Amygdala (tissue), 56 donors: ENCODE measurements around the gene OGFOD3.
"Not testable (repeated sequence)": the region's sequence is repeated elsewhere in the genome, so short reads cannot be mapped to it uniquely, and the experiment has no call there.

Experiments used
- DNase-seq, 56 donors: peaks; one replicate each; lab custom pipeline; 2025; lab: John Stamatoyannopoulos, UW

Gene OGFOD3

GRCh38 chr17:82435601-82436583, 17.5 kb upstream of the OGFOD3 start:
- no peak for DNase-seq

GRCh38 chr17:82435103-82435502, 16.7 kb upstream of the OGFOD3 start:
- no peak for DNase-seq

GRCh38 chr17:82434216-82434565, 15.8 kb upstream of the OGFOD3 start:
- no peak for DNase-seq

DNA sequence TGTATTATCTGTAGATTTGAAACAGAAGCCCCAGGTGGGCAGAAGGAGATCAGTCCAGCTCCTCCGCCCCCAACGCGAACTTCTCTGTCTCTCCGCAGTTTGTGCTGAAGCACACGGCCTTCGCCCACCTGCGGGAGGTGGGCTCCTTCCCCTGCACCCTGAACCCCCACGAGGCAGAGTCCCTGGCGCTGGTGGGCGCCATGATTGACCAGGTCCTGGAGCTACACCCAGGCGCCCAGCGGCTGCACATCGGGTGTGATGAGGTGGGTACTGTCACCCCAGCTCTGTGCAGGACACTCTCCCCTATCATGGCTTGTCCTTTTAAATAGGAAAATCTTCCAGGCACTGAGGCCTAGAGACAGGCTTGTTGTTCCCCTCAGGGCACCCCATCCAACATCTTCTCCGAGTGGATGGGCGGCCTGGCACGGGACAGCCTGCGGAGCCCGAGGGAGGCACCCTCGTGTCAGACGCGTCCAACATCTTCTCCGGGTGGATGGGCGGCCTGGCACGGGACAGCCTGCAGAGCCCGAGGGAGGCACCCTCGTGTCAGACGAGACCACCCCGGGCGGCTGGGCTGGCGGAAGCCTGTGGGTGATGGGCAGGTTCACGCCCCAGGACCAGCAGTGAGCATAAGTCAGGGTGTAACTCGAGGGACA, 15.3 kb upstream of the OGFOD3 start:
- no peak for DNase-seq

GRCh38 chr17:82432017-82432416, 13.6 kb upstream of the OGFOD3 start:
- no peak for DNase-seq

GRCh38 chr17:82429824-82430223, 11.4 kb upstream of the OGFOD3 start:
- no peak for DNase-seq

DNA sequence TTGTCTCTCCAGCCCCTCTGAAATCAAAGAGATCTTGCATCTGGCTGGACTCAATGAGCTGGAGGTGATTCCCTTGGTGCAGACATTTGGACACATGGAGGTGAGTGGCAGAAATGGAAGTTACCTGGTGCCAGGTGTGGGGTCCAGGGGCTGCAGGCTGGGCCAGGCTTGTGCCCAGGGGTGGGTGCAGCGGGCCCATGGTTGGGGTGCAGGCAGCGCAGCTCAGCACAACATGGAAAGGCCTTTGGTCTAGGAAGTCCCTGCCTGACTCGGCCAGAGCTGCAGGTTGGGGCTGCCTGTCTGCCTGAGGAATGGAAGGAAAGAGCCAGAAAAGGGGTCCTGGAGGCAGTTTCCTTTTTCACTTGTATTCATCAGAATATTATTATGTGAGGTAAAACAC, 10.2 kb upstream of the OGFOD3 start:
- DNase-seq = no peak

DNA sequence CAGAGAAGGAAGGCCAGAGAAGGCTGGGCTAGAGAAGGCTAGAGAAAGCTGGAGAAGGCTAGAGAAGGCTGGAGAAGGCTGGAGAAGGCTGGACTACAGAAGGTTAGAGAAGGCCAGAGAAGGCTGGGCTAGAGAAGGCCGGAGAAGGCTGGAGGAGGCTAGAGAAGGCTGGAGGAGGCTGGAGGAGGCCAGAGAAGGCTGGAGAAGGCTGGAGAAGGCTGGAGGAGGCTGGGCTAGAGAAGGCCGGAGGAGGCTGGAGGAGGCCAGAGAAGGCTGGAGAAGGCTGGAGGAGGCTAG, 6.4 kb upstream of the OGFOD3 start:
- DNase-seq = no peak

- peak in 2 of 56 donors; percentile 13 to 27 for DNase-seq
Observed at GRCh38 chr17:82424001-82424862, 5.8 kb upstream of the OGFOD3 start.

DNA sequence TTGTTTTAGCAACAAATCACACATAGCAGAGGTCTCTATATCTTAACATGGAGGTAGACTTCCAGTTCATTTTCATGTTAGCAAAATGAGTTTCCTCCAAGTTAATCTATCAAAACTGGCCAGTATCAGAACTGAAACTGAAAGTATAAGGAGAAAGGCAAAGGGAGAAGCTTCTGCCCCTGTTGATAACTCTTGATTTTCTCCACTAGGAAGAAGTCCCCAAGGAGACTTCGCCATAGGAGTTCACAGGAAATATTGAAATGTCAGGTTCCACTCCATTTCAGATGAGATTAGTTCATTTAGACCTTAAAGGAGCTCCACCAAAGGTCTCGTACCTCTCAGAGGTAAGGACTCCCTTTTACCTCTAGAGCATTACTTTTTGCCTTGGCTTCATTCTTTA, 1.2 kb upstream of the OGFOD3 start:
- no peak for DNase-seq

DNA sequence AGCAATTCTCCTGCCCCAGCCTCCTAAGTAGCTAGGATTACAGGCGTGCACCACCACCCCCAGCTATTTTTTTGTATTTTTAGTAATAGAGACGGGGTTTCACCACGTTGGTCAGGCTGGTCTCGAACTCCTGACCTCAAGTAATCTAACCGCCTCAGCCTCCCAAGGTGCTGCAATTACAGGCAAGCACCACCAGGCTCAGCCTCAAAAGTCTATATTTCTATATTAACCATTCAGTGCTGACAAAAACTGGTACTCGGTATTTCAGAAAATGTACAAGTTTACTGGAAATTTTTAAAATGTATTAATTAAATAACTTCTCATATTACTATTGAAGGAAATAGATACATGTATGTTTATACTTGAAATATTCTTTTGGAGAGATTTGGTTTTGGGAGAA, 1.6 kb downstream of the OGFOD3 start:
- no peak for DNase-seq

DNA sequence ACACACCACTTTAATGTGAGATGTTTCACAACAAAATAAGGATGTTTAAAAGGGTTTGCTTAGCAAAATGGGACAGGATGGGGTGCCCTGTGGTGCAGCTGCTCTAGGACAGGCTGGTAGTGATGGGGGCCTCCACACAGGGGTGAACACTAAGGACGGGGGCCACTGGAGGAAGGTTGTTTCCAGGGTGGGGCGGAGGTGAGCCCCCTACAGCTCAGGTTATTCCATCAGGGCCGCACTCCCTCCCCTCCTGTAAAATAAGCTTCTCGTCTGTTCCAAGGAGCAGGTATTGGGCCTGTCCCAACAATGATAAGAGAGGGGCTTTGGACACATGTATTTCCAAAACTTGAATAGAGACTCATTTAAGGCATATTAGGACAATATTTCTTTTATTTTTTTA, 2.1 kb downstream of the OGFOD3 start:
- no peak for DNase-seq

GRCh38 chr17:82415786-82416185, 2.6 kb downstream of the OGFOD3 start:
- DNase-seq = no peak

DNA sequence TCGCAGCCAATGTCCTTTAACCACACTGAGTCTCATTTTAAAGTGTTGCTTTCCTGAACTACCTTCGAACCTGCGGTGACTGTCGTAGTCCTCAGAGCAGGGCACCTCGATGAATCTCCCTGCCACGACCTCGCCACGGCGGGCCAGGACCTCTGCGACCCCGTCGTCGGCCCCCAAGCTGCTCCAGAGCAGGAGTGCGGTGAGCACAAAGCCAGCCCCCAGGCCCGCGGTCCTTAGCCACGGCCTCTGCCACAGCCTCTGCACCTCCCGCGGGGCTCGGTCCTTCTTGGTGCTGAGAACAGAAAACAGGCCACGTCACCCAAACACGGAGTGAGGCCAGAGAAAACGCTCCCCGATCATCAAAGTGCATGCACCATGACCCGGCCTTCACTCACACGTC, 3.0 kb downstream of the OGFOD3 start:
- DNase-seq = no peak

DNA sequence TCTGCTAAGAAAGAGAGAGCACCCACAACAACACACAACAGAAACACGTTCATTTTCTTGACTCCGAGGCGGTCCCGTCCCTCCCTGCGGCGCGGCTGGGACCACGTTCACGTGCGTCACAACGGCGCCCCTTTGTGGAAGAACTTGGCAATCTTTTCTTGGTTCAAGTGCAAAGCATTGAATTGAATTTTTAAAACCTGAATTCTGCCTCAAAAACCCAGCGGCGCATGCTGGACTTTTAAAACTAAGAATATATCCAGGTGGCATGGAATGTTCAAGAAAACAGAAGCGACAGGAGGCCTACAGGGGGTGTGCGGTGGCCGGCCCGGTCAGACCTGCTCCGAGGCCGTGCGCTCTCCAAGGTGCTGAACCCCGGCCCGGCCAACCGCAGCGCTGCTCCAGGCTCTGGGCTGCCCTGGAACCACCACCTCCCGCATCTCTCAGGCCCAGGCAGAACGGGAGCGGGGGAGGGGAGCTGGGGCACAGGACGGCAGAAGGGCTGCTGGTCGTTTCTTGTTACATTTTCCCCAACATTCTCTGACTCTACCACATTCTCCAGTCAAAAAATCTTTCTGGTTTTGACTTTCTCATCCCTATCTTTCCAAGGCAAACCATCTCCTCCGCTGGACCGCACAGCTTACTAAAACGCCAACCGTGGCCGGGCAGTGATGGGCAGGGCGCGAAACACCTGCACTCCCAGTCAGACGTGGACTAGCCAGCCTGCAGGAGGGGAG, 3.7 kb downstream of the OGFOD3 start:
- peak in 37 of 56 donors; percentile 7 to 73 (median 43) for DNase-seq

DNA sequence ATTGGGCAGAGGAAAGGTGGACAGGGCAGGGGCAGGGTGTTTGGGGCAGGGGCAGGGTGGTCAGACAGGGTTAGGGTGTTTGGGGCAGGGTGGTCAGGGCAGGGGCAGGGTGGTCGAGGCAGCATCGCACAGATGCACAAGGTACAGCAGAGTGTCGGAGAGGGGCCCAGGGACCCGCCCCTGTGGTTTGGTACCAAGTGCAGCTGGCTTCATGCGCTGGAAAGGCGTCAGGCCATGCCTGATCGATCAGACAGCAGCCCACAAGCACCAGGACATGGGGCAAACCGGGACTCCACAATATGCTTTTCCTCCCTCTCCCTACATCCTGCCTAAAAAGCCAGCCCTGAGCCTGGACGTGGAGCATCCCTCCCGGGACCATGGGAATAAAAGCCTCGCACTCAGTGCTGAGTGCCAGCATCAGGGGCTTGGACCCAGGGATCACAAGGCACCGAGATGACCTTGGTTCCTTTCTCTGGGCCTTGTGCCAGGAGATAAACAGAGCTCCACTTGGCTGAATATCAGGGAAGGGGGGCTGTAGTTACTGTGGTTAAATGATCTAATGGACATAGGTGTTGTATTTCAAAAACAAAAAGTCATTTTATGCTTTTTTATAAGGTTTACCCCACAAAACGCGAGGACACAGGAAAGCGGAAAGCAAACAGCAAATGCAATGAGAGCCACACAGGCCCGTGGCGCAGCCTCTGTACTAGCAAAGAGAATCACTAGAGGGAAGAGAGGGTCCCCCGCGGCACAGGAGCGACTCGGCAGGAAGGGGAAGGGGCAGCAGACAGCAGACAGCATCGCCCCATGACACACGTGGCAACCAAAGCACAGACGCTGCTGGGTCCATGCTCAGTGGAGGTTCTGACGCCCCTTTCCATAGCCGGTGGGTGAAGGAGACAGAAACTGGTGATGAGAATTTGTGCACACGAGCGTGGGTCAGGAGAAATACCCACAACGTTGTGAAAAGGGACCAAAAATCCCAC, 5.6 kb downstream of the OGFOD3 start:
- DNase-seq = no peak

DNA sequence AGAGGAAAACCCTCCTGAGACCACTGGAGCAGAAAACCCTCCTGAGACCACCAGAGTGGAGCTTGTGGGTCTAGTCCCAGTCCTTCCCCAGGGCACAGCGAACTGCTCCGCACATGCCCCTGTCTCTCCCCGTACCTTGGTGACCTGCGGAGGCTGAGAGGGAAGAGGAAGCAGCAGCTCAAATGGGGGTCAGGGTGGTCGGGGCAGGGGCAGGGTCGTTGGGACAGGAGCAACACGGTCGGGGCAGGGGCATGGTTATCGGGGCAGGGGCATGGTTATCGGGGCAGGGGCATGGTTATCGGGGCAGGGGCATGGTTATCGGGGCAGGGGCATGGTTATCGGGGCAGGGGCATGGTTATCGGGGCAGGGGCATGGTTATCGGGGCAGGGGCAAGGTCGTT, 6.3 kb downstream of the OGFOD3 start:
- DNase-seq = not testable (repeated sequence)

DNA sequence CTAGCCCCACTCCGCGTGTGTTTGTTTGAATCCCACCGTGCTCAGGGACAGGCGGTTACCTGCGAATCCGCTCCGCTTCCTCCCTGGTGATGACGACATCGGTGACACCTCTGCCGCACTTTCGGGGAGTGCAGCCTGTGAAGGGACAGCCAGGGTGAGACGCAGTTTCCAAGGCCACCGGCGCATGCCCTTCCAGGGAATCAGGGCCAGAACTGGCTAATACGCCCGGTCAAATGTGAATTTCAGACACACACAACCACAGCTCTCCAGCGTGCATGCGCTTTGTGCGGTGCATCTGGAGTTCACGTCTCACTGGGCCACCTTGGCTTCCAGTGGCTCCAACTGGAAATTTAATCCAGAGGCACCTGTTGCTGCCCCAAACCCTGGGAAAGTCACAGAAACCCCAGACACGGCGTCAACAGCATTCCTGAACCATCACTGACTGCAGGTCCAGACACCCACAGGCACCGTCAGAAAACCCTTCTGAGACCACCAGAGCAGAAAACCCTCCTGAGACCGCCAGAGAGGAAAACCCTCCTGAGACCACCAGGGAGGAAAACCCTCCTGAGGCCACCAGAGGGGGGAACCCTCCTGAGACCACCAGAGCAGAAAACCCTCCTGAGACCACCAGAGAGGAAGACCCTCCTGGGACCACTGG, 6.9 kb downstream of the OGFOD3 start:
- DNase-seq = no peak
